G401 (cell line): ENCODE data around the gene LBP. TPM values are rescaled to one million over a fixed set of nuclear protein-coding genes. Genes with fewer than 3 reads are reported as not detected.

Experiments used
- DNase-seq: peaks from one replicate; pipeline ENCODE4 v3.0.0-alpha.2; 2015; ENCODE audit warnings: low spot score
- in situ Hi-C: cut with HindIII; loops from 2 replicates; pipeline ENCODE4 v1.10.0; 2016; ENCODE audit warnings: low sequenced_read_pairs, mixed read lengths
- total RNA-seq: library from RNA; depleted of rRNA; stranded (reverse); fragments of >200 nt; shearing (Covaris generic); gene quantifications from 2 replicates; pipeline ENCODE4 v1.2.3, GENCODE V29; 2014; rRNA removed

The LBP gene
- total RNA-seq, 1 experiment from 2014 or later, result not detected

DNA sequence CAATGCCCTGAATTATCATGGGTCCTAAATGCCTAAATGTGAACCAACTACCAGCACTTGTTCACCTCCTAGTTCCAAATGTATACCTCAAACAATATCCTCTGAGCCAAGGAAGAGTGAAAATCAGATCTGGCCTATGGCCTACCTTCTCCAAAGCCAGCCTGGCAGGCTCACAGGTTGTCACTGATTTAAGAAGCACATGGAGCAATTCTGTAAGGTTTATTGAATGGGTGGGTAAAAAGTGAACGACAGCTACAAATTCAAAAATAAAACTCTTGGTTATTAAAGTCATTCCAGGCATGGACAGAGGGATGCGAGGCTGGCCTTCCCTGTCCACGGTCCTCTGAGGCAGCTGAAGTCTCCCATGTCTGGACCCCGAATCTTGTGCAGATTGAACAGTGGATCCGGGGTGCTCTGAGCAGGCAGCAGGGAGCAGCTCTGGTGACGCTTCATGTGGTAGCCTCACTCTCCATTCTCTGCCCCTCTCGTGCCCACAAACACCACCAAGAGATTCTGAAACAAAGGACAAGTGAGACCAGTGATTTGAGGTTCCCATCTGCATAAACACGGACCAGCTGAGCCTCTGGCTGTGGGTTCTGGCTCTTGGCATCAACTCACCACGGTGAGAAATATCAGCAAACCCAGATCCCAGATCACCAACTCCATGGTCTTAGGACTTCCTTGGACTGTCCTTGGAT lies 74.3 kb downstream of the LBP start:
- no peak for DNase-seq
- in situ Hi-C loops, result no loop called here

DNA sequence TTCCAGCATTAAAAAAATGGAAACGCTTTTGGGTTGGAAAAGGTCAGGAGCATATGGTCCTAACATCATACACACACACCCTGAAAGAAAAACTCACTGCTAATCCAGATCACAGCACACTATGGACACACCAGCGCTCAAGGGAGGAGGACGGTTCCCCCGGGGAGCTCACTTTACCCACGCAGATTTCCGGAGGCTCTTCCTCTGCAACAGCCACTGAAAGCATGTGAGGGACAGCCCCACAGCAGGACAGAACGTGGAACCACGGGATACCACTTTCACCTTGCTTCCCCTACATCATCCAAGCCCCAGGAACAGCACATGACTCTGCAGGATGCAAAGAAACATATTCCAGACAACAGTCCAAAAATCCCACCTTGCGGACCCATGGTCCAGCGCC lies 75.6 kb downstream of the LBP start:
- DNase-seq, result no peak
- in situ Hi-C loops, result no loop called here

DNA sequence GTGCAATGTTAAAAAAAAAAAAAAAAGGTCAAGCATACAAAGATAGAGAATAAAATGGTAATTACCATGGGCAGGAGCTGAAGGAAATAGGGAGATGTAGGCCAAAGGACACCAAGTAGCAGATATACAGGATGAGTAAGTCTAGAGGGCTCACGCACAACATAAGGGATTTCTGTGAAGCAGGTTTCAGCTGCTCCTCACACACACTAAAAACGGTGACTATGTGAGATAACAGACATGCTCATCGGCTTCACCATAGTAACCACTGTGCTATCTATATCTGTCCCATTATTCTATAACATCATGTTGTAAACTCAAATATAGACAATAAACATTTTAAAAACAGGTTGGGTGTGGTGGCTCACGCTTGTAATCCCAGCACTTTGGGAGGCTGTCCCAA lies 77.3 kb downstream of the LBP start:
- DNase-seq, result no peak
- in situ Hi-C loops, result no loop called here

- in situ Hi-C loops, result no loop called here
- no peak for DNase-seq
These were observed 78.1 kb downstream of the LBP start for GRCh38 chr20:38424401-38424800.

- in situ Hi-C loops, result no loop called here
- DNase-seq, result no peak
These were observed 80.0 kb downstream of the LBP start for GRCh38 chr20:38426006-38426897.

Other genes starting within 250 kb of the LBP start
- gene TGM2, start 181.2 kb upstream of the LBP start, total RNA-seq, result 13.1 and 23.4 TPM in 2 replicates
- gene KIAA1755, start 85.7 kb upstream of the LBP start, total RNA-seq, result not detected in 2 replicates
- not detected in 2 replicates for gene BPI, start 42.3 kb upstream of the LBP start, total RNA-seq
- 64.7 and 97.1 TPM in 2 replicates for gene SNHG17, start 88.8 kb downstream of the LBP start, total RNA-seq
- gene RALGAPB, start 126.4 kb downstream of the LBP start, total RNA-seq, result 4.9 and 8.7 TPM in 2 replicates
- not detected in 2 replicates for gene ADIG, start 234.7 kb downstream of the LBP start, total RNA-seq